ENCODE measurements around the gene SLC30A9.

Gene SLC30A9

DNA sequence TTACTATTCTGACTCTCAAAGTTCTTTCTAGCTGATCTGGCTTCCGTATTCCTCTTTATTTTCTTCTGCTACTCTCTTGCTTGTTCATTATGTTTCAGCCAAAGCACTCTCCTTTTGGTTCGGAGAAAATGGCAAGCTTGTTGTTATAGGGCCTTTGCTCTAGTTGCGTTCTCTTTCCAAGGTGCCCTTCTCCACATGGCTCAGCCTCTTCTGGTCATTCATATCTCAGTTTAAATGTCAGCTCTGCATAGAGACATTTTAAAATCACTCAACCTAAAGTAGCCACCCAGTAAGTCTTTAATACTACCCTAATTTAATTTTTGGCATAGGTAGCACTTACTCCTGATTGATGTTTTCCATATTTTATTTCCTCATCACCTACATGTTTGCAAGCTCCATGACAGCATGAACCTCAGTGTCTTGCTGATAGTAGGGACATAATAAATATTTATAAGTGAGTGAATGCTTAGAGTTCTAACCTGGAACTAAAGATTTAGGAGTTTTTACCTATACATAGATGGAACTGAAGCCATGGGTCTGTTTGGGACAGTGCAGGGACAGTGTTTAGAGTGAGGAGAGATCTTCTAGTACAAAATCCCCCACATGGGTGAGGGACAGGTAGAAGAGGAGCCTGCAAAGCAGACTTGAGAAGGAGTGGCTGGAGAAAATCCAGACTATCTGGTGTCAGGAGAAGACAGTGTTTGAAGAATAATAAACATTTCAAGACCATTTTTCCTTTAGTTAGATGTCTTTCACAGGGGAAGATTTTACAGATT is 17.9 kb downstream of the SLC30A9 start:
- FAIRE-seq: no peak

DNA sequence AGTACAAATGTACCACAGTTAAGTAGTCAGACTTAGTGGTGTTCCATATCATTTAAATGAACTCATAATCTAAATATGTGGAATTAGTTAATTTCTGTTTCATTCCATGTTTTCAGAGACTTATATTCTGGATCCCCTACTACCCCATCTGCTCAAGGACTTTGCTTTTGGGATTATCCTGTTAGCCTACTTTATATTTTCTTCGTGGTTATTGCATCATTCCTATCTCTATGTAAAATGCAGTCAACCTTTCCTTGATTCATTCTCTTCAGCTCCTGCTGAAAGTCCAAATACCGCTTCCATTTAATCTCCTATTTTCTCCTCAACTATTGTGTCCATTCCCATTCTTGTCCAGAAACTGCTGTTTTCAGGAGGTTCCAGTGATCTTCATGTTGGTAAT is 25.1 kb downstream of the SLC30A9 start:
- no peak for FAIRE-seq

DNA sequence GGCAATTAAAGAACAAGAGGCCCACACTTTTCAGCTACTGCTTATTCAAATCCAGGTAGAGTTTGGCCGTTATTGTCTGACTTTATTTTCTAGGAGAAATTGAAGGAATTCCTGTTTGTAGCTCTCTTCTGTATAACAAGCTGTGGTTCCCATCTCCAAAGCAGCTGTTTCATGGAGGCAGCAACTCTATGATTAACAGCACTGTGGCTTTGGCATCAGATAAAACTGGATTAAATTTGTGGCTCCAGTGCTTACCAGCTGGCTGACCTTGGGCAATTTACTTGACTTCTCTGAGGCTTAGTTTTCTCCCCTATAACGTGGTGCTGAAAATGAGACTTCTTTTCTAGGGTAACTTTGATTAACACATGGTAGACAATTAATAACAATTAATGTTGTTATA is 28.1 kb downstream of the SLC30A9 start:
- FAIRE-seq: no peak

DNA sequence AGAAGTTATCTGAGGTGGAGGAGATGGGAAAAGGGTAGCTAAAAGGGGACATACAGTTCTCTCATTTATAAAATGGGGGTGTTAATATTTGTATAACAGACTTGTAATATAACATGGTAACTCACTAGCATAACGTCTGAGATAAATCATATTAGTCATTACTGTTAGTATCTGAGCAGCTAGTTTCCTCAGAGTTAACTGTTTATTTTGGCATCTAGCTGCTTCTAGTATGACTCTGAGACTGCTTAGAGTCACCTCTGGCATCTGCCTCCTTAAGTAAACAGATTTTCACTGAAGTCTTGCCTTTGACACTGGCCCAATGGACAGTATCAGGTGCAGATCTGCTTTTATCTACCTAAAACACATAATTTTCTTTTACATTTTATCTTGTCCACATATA is 58.1 kb downstream of the SLC30A9 start:
- no peak for FAIRE-seq

DNA sequence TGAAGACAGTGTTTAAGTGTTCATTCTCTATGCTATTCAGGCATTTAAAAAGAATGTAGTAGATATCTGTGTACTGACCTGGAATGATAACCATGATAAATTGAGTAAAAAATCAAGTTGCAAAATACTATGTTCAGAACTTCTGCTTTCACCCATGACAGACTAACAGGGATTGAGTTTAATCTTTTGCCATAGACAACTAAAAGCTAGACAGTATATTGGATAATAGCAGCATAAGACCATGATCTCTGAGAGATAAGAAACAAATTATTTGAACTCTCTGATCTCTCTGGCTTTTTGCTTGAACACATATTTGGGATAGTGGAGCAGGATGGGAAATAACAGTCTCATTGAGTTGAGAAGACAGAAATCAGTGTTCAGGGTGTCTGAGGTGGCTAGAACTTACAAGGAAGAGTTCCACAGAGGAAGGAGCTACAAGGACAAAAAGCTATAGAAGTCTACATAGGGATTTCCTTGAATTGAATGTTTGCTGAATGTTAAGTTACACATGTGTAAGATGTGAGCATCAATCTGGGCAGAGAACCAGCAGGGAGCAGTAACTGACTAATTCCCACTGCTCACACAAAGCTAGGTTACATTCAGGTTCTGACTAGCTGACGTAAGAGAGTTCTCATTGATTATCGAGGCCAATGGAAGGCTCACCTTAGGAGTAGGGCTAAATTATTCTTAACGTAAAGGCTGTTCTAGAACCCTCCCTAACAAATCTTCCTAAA is 60.4 kb downstream of the SLC30A9 start:
- no peak for FAIRE-seq

DNA sequence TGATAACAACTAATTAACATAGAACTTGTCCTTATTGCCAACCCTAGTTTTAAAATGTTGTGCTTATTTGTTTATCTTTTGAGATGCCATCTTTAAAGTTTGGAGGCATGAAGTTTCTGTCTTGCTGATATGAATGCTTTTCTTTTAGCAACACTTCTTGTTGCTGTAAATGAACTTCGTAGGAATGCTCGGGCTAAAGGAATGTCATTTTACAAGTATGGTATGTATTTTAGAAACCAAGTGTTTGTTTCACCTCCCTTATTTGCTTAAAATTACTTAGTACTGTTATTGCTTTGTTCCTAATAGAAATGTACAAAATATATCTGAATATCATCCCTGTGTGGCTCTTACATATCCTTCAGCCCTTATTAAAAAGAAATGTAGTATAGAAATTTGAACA is 76.1 kb downstream of the SLC30A9 start:
- peak; percentile 46 for FAIRE-seq

DNA sequence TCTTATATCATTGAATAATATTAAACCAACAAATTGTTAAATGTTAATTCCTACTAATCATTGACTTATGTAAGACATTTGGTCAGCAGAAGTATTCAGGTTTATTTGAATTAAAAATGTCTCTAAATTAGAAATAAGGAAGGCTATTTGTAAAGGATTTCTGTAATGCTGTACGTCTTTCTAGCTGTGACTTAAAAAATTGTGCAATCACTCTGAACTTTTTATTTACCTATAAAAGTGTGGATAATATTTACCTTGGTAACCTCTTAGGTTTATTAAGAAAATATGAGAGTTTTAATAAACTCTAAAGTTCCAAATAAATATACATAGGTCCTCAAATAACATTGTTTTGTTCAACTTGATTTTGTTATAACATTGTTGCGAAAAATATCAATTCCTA is 76.9 kb downstream of the SLC30A9 start:
- FAIRE-seq: peak; percentile 46

DNA sequence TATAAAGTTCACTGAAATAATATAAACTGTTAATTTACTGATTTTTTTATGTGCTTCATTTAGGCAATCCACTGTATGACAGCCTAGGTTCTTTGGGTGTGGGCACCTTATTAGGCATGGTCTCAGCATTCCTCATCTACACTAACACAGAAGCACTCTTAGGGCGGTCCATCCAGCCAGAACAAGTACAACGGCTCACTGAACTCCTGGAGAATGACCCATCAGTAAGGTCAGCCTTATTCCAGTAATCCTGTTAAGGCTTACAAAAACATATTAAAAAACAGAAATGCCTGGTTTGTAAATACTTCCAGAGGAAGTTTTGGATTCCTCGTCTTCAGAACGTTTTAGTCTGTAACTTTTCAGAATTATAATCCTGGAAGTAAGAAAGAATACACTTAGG is 80.1 kb downstream of the SLC30A9 start:
- FAIRE-seq: no peak

DNA sequence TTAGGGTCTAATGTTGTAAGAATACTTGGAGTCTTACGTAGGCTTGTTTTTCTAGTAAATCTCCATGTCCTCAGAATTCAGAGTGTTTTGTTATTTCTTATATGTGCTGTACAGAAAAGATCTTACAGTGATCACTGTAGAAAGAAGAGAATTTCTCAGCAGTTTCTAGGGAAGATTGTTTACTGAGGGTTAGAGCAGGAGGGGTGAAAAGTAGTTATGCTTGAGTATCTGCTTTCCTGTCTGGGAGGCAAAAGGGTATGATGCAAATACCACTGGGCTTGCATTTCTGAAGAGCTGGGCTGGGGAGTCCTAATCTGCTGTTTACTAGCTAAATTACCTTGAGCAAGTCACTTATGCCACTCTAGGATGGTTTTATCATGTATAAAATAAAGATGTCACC is 84.0 kb downstream of the SLC30A9 start:
- FAIRE-seq: no peak

DNA sequence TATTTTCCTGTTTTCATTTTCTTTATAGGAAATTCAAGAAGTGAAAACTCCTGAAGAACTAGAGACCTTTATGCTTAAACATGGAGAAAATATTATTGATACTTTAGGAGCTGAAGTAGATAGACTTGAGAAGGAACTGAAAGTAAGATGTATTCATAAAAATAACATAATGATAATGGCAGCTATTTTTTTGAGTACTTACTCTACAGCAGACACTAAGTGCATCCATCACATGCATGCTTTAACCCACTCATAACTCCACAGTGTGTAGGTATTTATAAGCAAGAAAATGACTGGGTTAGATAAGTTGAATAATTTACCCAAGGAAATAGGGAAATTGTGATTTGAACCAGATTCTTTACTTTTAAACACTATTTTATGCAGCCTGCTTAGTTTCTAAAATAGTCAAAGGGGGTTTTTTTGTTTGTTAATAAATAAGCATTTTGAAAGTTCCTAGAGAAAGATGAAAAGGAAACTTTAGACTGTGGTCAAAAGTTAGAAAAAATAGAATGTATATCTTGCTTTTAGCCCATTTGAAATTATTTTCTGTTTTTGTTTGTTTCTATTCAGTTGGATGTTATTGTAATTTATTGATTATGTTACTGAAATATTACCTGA is 88.0 kb downstream of the SLC30A9 start:
- peak; percentile 11 for FAIRE-seq

DNA sequence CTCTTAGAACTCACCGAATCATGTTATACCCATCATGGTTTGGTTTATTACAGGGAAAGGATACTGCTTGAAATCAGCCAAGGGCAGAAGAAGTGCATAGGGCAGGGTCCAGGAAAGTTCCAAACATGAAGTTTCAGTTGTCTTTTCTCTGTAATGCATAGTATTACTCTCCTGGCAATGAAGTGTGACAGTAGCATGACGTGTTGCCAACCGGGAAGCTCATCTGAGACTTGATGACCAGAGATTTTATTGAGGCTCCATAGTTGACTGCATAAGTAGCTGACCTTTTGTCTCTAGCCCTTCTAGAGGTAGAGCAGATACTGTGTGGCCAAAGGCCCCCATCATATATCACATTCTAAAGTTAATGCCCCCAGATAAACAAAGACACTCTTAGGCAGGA is 90.0 kb downstream of the SLC30A9 start:
- no peak for FAIRE-seq

DNA sequence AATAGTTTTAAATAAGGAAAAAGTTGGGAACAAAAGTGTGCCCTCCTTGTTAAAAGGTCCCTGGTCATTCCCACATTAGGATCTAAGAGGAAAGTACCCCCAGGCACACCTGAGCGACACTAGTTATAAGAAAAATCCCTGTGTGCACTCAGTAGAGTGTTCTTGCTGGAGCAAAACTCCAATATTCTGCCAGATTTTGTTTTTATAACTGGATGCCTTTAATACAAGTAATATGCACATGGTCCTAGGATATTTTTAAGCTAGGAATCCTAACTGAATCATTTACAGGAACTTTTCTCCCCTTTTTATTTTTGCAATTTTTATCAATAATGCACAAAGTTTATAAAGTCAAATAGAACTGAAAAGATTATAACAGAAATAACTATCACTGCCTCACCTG is 93.5 kb downstream of the SLC30A9 start:
- FAIRE-seq: no peak

DNA sequence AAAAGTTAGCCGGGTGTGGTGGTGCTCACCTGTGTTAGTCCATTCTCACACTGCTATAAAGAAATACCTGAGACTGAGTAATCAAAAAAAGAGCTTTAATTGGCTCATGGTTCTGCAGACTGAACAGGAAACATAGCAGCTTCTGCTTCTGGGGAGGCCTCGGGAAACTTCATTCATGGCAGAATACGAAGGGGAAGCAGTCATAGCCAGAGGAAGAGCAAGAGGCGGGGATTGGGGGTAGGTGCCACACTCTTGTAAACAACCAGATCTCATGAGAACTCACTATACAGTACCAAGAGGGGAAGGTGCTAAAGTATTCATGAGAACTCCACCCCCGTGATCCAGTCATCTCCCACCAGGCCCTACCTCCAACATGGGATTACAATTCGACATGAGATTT is 98.1 kb downstream of the SLC30A9 start:
- FAIRE-seq: no peak

DNA sequence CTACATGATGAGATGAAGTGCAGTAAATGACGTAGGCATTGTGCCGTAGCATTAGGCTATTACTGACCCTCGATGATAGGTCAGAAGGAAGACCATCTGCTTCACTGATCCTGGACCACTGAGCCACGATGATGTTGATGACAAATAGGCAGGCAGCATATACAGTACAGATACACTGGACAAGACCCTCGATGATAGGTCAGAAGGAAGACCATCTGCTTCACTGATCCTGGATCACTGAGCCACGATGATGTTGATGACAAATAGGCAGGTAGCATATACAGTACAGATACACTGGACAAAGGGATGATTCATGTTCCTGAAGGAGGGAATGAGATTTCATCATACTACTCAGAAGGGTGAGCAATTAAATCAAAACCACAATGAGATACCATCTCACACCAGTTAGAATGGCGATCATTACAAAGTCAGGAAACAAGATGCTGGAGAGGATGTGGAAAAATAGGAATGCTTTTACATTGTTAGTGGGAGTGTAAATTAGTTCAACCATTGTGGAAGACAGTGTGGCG is 111.2 kb downstream of the SLC30A9 start:
- no peak for FAIRE-seq

DNA sequence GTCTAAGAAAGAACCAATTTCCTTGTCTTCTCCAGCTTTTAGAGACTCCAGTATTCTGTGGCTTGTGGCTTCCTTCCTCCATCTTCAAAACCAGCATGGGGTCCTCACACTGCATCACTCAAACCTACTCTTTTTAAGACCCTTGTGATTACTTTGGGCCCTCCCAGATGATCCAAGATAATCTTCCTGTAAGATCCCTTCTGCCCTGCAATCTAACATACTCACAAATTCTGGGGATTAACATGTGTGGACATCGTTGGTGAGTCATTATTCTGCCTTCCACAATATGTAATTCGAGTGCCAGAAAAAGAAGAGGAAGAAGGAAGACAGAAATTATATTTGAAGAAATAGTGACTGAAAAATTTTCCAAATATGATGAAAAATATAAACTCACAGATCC is 114.2 kb downstream of the SLC30A9 start:
- no peak for FAIRE-seq

DNA sequence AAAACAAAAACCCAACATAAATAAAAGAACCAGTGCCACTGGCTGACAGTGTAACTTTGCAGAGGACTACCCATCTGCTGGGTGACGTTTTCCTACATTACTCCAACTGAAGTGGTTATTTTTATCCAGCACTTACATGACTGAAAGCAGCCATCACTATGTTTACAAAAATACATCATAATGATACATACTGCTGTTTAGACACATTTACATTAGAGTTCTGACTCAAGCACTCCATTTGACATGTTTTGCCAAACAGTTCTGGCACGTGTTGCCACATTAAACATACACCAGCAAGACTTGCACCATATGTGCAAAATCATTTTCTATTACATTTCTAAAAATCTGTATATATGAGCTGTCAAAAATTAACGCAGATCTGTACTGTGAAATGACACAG is 122.5 kb downstream of the SLC30A9 start:
- no peak for FAIRE-seq

DNA sequence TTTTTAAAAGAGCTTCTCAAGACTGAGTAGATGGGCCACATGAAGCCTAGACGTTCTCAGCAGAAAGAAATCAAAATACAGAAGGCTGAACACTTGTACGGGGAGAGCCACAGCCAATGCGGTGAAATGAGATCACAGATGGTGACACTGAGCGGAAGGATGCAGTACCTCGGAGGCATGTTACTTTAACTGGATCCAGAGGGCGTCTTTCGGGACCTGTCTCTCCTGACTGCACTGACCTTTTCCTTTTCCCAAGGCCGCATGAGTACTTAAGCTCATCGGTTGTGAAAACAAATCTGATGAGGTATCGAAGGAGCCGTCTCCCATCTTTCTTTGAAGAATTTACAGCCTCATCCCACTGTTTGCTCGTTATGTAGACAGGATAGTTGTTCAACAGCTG is 129.6 kb downstream of the SLC30A9 start:
- no peak for FAIRE-seq

DNA sequence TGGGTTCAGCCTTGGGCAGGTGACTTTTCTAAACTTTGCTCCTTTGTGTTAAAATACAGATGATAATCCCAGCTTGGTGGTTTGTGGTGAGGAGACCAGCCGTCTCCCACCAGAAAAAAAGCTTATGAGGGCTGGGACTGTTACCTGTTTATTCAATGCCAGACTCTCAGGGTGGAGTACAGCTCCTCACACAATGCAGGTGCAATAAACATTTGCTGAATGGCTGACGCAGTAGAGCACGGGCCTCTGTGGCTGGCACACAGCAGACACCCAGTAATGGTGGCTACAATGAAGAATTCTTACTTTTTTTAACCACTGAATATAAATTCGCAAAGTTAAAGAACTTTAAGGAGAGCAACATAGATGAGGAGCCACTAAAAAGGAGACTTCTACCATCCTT is 131.9 kb downstream of the SLC30A9 start:
- no peak for FAIRE-seq

DNA sequence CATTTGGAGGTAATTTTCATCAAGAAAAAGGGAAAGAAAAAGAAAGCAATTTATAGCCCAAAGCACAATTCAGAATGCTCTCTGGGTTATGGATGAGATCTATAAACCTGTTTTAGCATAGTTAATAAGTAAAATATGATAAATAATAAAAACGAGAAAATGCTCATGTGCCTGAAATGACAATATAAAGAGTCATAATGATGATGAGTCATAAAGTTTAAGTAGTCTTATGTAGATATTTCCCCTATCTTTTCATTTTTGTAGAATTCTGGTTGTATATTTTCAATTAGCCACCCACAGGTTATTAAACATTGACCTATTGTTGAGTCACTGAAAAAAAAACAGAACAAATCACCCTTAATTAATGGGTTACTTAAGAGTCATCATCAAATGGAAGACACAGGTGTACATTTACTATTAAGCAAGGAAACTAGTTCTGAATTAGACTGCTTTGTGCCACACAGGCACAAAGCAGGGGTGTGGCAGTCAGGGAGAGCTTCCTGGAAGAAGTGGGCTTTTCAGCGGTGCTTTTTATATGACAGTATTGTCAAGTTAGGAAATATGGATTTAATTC is 132.8 kb downstream of the SLC30A9 start:
- FAIRE-seq: no peak

DNA sequence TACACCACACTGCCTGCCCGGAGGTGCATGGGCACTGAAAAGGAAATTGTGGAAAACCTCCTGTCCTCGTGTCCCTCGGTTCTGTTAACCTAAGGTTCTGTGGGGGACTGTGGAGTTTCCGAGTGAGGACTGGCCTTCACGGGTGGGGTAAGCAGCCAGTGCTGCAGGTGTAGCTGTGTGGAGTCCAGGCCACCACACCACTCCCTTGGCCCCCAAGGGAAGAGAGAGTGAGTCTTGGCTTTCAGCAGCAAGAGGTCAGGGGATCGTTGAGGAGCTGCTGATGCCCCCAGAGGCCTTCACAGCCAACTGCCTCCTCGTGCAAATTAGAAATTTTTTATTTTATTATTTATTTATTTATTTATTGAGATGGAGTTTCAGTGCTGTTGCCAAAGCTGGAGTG is 141.8 kb downstream of the SLC30A9 start:
- FAIRE-seq: no peak

DNA sequence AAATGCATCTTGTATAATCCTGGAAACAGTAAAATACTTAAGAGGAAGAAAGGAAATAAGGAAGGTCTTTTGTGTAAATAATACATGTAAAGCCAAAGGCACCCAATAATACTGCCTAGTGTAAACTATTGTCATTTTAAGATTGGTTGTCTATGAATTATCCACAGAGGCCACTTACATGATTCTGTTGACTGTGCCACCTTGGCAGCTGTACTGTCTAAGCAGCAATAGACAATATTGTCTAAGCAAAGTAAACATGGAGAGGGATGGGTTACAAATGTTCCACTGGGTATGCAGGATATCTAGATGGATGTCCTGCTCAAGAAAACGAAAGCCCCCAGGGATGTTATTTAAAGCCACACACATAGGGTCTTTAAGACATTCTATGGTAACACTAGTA is 142.7 kb downstream of the SLC30A9 start:
- no peak for FAIRE-seq

DNA sequence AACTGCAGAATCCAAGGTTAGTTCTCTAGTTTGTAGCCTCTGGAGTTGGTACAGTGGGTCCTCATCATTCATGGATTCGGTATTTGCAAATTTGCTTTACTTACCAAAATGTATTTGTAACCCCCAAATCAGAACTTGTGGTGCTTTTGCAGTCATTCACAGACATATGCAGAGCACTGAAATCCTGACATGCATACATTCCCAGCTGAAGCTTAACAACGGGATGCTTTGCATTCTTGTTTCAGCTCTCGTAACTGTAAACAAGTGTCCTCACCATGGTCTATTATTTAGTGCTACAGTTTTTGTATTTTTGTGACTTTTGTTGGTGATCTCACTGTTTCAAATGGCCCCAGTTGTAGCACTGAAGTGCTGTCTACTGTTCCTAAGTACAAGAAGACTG is 146.0 kb downstream of the SLC30A9 start:
- FAIRE-seq: no peak
